ENCODE data around the gene OCIAD1.

DNA sequence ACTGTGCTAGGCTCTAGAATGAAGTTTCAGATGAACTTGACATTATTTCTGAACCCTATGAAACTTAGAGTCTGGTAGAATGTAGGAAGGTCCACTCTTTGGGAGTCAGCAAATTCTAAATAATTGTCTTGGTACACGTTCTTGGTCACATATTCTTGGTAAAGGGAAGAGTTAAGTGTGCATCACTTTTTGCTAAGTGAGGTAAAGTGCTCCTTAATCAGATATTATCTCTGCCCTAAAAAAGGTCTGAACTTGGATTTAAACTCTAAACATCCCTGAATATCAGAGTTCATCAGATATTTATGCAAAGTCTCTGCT is 68.5 kb downstream of the OCIAD1 start:
- TF ChIP-seq, protein P1, sequence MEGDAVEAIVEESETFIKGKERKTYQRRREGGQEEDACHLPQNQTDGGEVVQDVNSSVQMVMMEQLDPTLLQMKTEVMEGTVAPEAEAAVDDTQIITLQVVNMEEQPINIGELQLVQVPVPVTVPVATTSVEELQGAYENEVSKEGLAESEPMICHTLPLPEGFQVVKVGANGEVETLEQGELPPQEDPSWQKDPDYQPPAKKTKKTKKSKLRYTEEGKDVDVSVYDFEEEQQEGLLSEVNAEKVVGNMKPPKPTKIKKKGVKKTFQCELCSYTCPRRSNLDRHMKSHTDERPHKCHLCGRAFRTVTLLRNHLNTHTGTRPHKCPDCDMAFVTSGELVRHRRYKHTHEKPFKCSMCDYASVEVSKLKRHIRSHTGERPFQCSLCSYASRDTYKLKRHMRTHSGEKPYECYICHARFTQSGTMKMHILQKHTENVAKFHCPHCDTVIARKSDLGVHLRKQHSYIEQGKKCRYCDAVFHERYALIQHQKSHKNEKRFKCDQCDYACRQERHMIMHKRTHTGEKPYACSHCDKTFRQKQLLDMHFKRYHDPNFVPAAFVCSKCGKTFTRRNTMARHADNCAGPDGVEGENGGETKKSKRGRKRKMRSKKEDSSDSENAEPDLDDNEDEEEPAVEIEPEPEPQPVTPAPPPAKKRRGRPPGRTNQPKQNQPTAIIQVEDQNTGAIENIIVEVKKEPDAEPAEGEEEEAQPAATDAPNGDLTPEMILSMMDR (conservative IDR thresholded peaks at IDR 0.05; ENCODE audit: low read length) = no peak
- TF ChIP-seq EZH2phosphoT487 (IDR thresholded peaks at IDR 0.05; ENCODE audit: borderline replicate concordance, low read depth, low read length) = no peak
